Renal cortical epithelial cell (primary cell): Measurements from ENCODE around the gene TSHZ2. TPM values are rescaled to one million over a fixed set of nuclear protein-coding genes. Genes with fewer than 3 reads are reported as not detected.
A peak's percentile ranks its signal among the peaks of the same experiment; 100 is the strongest.
"Not testable (repeated sequence)": the region's sequence is repeated elsewhere in the genome, so short reads cannot be mapped to it uniquely, and the experiment has no call there.

Experiments
- DNase-seq: peaks from one replicate; pipeline ENCODE4 v3.0.0-alpha.2; 2011; ENCODE audit warnings: low read depth
- total RNA-seq: library from RNA; depleted of rRNA; stranded (reverse); fragments of >200 nt; gene quantifications from 2 replicates; pipeline ENCODE4 v1.2.3, GENCODE V29; 2014

The TSHZ2 gene
- total RNA-seq, 1 donor from 2014 or later, result 0.30 TPM

DNA sequence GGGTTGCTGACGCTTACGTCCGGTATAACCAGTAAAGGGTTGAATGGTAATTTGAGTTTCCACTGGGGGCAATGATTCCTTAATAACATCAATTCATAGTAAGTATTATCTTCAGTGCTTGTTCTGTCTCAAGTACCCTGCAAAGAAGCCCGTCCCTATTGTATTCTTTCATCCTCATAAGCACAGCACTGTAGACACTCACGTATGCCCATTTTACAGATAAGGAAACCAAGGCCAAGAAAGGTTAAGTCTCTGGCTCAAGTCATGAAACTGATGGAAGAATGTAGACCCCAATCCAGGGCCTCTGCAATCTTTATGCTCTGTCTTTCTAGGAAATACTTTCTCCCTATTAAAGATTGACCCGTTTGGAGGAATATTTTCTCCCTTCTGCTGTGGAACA, 370.3 kb downstream of the TSHZ2 start:
- DNase-seq, result no peak

DNA sequence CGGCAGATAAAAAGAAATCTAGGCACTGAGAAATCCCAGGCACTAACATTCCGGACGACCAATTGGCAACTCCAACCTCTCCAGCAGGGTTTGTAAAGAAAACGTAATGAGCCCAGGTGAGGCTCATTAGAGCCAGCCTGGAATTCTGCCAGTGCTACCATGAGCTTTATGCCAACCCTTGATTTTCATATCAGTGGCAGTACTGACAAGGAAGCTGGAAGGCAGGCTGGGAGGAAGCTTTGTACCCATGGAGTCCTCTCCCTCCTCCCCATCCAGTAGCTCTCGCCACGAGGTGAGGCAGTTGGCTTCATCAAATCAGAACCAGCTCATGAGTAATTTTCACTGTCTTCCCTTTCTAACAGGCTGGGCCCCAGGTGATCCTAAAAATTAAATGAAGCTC, 371.3 kb downstream of the TSHZ2 start:
- no peak for DNase-seq

DNA sequence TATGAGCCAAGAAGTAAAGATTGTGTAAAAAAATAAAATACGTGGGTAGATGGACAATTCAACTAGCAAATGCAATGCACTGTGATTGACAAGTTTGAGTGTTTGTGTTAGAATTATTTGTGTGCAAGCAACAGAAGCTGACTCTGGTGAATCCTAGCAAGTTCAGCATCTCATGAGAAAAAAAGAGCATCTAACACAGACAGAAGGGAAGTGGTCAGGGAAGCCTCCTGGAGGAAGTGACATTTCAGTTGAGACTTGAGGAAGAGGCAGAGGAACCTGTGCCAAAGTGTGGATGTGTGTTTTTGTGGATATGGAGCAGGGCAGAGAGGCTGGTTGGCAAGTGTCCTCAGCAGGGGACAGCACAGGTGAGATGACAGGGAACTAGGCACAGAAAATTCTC, 372.7 kb downstream of the TSHZ2 start:
- DNase-seq, result no peak

DNA sequence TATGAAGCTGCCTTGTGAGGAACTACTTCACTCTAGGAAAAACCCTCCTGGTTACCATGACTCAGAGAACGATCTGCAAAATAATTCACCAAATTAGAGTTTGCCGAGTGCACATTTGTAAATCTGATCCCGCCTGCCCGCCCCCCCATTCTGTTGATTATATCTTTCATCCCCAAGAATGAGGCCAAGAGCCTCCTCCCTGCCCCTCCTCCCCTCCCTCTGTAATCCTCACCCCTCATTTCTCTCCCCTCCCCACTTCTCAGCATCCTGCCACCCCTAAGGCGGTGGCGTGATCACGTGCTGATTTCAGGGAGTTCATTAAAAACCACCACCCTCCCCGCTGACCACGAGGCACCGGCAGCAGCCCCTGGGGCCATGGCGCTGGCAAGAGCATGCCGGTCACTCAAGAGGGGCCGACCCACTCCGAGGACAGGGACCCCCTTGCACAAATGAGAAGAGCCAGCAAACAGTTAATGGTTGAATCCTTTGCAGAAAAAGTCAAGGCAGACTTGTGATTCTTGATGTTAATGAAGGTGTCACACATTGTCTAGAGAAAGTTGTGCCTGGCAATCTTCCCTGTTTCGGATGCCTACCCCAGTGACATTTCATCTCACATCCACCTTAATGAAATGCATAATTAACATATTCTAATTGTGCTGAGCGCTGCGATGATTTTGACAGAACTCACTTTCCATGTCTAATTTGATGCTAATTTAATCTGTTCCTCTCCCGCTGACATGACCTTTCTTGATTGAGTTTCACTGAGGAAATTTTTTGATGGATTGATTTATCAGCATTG, 373.6 kb downstream of the TSHZ2 start:
- no peak for DNase-seq

DNA sequence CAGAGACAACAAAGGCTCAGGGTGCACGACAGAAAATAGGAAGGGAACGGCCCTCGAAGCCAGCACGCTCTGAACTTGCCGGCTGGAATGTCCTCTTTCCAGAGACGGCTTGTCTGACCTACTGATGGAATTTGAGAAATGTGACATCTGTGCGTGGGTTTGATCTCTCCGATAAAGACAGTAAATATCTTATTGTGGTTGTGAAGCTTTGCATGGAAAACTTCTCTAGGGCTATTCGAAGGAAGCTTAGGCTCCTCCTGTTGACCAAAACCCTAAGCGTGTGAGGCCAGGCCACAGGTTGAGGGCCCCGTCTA, 374.1 kb downstream of the TSHZ2 start:
- DNase-seq, result no peak

DNA sequence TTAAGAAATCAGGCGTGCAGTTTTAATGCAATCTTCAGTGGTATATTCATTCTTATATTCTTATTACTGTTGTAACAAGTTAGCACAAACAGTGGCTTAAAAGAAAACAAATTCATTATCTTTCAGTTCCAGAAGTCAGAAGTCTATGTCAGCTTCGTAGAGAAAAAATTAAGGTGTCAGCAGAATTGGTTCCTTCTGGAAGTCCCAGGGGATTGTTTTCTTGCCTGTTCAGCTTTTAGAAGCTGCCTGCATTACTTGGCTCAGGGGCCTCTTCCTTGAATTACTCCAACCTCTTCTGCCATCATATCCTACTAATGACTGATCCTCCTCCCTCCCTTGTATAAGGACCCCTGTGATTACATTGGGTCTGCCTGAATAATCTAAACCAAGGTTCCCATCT, 377.6 kb downstream of the TSHZ2 start:
- no peak for DNase-seq

DNA sequence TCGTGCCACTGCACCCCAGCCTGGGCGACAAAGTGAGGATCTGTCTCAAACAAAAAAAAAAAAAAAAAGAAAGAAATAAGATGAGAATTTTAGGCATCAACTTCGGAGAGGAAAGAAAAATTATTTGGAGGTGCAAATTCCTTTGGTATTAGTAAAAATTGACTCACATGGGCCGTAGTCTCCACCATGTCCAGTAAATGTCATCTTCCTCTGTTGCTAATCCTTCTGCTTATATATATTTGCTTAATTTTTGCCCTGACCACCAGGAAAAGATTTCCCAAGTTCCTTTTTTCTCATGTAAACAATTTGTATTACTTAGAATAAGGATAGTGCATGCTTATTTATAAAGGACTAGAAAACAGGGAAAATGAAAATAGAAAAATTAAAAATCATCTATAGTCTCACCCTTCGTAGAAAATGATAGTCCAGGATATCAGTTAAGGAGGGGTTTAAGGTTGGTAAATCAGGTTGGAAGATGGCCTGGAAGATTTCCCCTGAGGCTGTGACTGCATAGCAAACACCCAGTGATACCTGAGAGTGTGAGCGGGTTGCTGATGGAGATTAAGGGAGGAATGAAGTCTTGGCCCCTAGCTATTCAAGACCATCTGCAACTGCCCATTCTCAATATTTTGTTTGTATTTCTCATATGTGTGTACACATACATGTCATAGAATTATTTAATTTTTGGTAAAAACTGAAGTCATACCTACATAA, 380.7 kb downstream of the TSHZ2 start:
- DNase-seq, result no peak

DNA sequence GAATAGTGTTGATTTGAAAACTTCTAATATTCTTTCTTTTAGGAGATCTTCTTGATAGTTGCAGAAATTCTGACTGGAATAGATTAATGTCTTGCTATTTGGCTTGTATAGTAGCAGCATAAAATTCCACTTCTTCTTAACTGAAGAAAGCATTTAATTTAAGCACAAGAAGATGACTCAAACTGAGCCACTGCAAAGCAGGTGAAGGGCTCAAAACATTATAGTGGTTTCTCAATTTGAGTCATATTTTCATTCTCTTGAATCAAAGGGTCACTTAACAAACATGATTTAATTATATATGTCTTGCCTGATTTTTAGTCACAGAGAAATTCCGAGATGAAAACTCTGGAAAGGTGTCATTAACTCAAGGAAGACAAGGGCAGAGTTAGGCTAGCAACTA, 382.2 kb downstream of the TSHZ2 start:
- DNase-seq, result no peak

DNA sequence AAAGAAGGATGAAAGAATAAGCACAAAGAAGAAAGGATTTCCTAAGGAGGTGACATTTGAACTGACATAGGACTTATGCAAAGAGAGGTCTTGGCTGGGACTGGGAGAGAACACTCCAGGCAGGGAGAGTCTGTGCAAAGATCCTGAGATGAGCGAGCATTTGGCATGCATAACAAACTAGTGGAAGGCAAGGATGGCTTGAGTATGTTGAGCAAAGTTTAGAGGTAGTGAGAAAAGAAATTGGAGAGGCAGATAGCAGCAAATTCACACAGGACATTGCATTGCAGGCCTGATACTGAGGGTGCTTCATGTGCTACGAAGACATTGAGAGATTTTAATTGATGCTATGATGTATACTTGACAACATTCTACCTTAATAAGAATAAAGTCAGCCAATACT, 383.6 kb downstream of the TSHZ2 start:
- DNase-seq, result no peak

DNA sequence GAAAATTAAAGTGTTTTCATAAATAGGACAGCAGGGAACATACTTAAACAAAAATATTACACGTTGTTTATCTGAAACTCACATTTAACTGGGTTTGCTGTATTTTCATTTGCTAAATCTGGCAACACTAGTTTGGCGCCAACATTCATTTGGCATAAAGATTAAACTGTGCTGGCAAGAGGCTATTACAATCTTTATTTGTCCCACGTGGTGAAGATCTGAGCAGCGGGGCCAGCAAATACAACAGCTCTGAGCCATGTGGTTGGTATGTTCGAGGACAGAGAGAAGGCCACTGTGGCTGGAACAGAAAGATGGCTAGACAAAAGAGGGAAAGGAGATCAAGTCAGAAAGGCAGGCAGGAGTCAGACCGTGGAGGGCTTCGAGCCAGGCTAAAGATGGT, 387.3 kb downstream of the TSHZ2 start:
- no peak for DNase-seq

DNA sequence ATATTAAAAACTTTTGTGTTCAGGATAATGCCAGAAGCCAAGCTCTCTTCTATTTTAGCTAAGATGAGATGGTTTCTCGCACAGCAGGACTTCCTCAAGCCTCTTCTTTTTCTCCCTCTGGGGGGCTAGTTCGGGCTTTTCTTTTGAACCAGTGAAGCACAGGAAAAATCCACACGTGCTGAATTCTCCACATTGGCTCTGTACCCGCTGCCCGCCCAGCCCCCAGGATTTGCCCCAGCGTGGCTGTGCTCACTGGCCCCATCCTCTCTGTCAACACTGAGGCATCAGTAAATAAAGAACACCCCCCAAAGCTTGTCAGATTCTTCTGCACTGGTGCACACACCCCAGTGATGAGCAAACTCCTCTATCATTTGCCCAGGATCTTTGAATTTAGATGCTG, 388.7 kb downstream of the TSHZ2 start:
- no peak for DNase-seq

DNA sequence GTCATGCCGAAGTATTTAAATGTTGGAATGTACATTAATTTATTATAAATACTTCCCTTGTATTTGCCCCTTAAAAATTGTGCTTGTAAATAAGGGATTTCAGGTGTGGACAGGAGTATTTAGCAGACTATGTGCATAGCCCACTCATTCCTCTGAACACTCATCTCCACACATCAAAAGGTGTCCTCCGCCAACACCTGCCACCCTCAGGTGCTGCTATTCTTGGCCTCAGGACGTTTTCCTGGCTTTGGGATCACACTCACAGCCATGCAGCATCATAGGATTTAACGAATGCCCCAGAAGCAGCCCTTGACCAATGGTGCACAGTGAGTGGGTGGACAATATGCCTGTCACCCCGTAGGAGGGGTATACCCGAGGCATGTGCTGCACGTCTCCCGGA, 390.6 kb downstream of the TSHZ2 start:
- DNase-seq, result no peak

DNA sequence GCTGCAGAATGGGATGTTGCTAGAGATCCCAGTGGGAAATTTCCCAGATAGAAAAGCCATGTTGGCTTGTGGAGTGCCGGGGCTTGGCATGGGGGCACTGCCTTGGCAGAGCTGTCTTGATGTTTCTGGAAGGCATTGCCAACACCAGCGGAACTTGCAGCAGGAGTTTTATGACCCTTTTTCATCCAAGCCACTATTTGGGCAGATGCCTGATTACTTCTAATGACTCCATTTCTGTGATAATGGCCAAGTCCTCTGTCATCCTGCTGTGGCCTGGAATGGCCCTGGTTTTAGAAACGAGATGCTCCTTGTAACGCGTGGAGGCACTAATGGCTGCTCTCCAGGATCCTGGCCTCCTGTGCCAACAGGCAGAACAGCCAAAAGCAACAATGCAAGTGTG, 392.5 kb downstream of the TSHZ2 start:
- DNase-seq, result no peak

DNA sequence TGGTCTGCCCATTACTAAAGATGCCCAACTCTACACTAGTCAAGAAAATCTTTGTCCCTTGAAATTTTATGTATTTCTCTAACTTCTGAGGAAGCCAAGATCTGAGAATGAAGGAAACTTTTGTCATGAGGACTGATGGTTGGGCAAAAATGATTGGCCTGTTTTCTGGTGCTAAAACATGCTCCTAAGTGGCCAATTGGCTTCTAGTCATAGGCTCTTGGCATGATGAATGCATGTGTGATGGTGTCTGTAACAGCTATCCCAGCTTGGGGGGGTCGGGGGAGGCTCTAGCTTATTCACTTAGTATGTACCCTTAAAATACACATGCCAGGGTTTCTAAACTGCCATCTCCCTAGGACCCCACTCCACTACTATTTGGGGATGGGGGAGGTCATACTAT, 392.9 kb downstream of the TSHZ2 start:
- no peak for DNase-seq

DNA sequence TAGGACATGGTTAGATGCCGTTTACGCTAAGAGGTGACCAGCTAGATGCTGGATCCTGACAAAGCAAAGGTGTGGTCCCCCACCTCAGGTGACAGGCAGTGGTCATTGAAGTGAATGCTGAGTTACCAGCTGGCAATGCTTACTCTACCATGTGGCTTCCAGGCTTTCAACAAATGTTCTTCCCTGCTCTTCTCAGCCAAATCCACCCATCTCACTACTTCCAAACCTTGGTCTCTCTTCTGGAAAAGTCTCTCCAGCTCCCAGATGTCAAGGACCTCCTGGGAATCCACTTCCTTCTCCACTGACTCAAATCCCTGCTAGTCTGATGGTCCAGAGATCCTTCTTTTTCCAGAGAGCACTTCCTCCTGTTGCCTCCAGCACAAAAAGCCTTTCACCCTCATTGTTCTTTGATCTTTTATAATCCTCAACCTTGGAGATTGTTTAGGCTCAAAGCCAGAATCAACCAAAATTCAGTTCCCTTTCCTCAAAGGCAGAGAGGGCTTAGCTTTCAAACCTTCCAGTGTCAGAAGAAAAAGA, 393.4 kb downstream of the TSHZ2 start:
- DNase-seq, result no peak

DNA sequence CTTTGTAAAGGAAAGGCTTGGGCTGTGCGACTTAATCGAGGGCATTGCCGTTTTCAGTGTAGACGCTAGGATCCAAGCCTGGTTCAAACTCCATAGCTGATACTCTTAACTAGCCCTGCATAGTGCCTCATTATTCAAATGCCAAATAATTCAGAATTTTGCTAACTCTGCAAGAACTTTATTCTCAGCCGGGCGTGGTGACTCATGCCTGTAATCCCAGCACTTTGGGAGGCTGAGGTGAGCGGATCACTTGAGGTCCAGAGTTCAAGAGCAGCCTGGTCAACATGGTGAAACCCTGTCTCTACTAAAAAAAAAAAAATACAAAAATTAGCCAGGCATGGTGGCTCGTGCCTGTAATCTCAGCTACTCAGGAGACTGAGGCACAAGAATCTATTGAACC, 394.8 kb downstream of the TSHZ2 start:
- DNase-seq, result not testable (repeated sequence)

DNA sequence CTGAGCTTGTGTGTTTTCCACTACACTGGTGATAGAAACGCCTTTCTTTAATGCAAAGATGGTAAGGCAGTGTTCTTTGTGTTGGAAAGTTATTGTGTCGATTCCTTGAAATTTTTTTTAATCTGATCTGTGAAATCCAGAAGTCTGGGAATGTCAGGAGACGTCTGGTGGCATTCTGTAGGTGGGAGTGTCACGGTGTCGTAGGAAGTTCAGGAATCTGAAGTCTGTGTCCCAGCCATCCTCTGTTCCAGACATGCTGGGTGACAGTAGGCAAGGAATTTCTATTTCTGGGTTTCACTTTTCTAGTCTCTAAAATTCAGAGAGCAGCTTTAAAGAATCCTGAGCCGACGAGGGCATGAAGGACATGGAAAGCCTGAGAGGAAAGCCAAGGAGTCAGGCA, 397.7 kb downstream of the TSHZ2 start:
- DNase-seq, result no peak

DNA sequence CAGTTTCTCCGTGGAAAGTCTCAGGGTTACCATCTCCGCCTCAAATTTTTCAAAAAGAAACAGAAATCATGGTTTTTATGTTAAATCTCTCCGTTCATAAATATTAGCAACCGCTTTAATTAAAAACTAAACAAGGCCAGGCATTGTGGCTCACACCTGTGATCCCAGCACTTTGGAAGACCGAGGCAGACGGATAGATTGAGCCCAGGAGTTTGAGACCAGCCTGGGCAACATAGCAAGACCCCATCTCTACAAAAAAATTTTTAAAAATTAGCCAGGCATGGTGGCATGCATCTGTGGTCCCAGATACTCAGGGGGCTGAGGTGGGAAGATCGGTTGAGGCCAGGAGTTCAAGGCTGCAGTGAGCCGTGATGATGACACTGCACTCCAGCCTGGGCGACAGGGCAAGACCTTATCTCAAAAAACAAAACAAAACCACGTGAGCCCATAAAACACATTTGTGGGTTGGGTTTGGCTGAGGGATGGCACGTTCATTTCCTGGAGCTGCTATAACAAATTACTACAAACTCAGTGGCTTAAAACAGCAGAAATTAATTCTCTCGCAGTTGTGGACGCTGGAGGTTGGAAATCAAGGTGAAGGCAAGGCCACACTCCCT, 398.3 kb downstream of the TSHZ2 start:
- no peak for DNase-seq

DNA sequence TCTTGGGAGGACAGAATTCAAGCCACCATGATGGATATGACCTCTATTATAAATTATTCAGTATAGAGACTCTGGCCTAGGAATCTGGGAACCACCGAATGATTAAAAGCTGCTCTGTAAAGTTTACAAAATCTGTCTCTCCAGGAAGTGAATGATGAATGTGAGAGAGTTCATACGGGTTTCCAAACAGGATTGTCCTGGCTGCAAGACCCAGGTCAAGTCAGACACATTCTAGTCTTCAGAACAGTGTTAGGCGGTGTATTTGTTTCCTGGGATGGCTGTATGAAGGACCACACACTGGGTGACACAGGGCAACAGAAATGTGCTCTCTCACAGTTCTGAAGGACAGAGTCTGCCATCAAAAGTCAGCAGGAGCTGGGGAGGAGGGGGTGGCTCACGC, 399.1 kb downstream of the TSHZ2 start:
- DNase-seq, result no peak

DNA sequence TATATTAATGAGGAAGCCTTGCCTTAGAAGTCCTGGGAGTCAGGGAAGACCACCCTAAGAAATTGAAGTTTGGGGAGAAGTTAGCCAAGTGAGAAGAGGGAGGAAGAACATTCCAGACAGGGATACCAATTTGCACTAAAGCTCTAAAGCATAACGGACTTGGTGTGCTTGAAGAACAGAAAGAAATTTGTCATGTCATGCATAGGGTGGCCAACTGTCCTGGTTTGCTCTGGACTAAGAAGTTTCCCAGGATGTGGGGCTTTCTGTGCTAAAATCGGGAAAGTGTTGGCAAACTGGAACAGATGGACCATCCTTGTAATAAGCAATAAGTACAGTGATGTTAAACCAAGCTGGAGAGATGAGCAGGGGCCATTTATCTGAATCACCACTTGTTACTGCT, 403.9 kb downstream of the TSHZ2 start:
- no peak for DNase-seq

DNA sequence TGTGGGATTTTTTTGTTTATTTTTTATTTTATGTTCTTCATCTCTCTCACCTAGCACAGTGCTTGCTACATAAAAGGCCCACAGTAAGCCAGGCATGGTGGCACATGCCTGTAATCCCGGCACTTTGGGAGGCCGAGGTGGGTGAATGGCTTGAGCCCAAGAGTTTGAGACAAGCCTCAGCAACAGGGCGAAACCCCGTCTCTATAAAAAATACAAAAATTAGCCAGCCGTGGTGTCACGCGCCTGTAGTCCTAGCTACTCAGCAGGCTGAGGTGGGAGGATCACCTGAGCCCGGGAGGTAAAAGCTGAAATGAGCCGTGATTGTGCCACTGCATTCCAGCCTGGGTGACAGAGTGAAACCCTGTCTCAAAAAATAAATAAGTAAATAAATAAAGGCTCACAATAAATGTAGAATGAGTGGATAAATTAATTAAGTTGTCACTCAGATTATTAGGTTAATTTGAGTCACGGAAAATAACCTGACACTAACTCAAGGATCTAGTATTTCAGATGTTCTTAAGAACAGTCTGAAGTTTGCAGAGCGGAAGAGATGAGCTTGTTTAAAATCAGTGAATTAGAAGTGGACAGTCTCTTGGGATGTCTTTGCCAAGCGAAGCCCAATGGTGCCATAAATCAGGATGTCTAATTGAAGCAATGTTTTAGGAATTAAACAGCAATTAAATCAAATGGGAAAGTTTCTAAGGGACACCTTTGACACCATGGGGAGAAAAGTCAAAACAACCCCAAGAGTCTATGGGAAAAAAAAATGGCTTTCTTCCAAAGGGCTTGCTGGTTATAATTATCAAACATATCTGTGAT, 407.1 kb downstream of the TSHZ2 start:
- DNase-seq, result peak; percentile 2

DNA sequence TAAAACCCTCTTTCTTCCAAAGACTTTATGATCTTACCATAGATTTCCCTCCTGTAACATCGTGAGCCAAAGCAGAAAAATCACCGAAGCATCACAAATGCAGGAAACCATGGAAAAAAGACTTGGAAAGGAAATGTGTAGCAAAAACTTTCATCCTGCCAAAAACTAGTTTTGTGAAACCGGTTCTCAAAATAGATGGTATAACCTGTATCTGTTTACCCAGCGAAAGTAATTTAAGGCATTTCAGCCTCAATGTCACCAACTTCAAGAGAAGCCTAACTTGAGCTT, 407.6 kb downstream of the TSHZ2 start:
- no peak for DNase-seq
